H1 (cell line): ENCODE measurements around the gene FICD. TPM values are rescaled to one million over a fixed set of nuclear protein-coding genes. Genes with fewer than 3 reads are reported as not detected.
A peak's percentile ranks its signal among the peaks of the same experiment; 100 is the strongest.

ENCODE experiments used
- CTCF ChIA-PET: fragments of 300-600 bp; sonication (Branson Sonifier 250); formaldehyde crosslinking; loops from one replicate; lab custom pipeline; 2021; ENCODE audit not compliant: partially characterized antibody; lab: Charles Lee
- POLR2A ChIA-PET: fragments of 300-600 bp; sonication (Branson Sonifier 250); formaldehyde crosslinking; loops from one replicate; lab custom pipeline; 2021; ENCODE audit warnings: inconsistent platforms; ENCODE audit not compliant: partially characterized antibody; lab: Charles Lee
- DNase-seq, 2 experiments: peaks; one replicate each; pipeline versions ENCODE4 v3.0.0 to v3.0.0-alpha.2; 2010 to 2022; ENCODE audit warnings: low spot score in 2 of 2, low read depth in 1 of 2, mixed read lengths in 1 of 2
- FAIRE-seq: peaks from 2 replicates; lab custom pipeline; 2011; peaks lifted over from hg19 to GRCh38; lab: Jason Lieb, UNC
- H2AFZ ChIP-seq: 2 replicates; pipeline ENCODE4 v1.8.1; 2012; ENCODE audit warnings: low read length, inconsistent platforms
- H2AK5ac ChIP-seq: 2 replicates; pipeline ENCODE4 v1.6.1; 2013; ENCODE audit warnings: low read depth, low read length
- H2BK120ac ChIP-seq: replicated peaks from 2 replicates; pipeline ENCODE3; 2013; ENCODE audit warnings: low read depth, low read length, inconsistent platforms
- H2BK12ac ChIP-seq: 2 replicates; pipeline ENCODE4 v1.6.1; 2013; ENCODE audit warnings: low read depth, low read length
- H2BK15ac ChIP-seq: 2 replicates; pipeline ENCODE4 v1.6.1; 2013; ENCODE audit warnings: low read length
- H2BK20ac ChIP-seq: 2 replicates; pipeline ENCODE4 v1.6.1; 2013; ENCODE audit warnings: low read length
- H2BK5ac ChIP-seq: 2 replicates; pipeline ENCODE4 v1.6.1; 2013; ENCODE audit warnings: low read depth, low read length
- H3K14ac ChIP-seq: 2 replicates; pipeline ENCODE4 v1.6.1; 2013; ENCODE audit warnings: inconsistent platforms; ENCODE audit not compliant: insufficient read length
- H3K18ac ChIP-seq: 2 replicates; pipeline ENCODE4 v1.6.1; 2013; ENCODE audit warnings: low read length; ENCODE audit errors: extremely low read depth
- H3K23ac ChIP-seq: 2 replicates; pipeline ENCODE4 v1.6.1; 2013; ENCODE audit warnings: inconsistent platforms; ENCODE audit not compliant: insufficient read length
- H3K23me2 ChIP-seq: 2 replicates; pipeline ENCODE4 v1.6.1; 2013; ENCODE audit warnings: low read depth, low read length
- H3K27ac ChIP-seq: 2 replicates; pipeline ENCODE4 v1.6.1; 2011; ENCODE audit warnings: low read depth, low read length, inconsistent platforms
- H3K27me3 ChIP-seq, 4 experiments: replicated peaks in 1 of 4; 1 replicate in 1 of 4; 2 replicates in 3 of 4; pipeline versions ENCODE4 v1.6.1 to v1.8.1; 2011 to 2013; ENCODE audit warnings: low read length in 3 of 4, mild to moderate bottlenecking in 3 of 4, inconsistent platforms in 2 of 4, mixed read lengths in 2 of 4, moderate library complexity in 1 of 4; ENCODE audit not compliant: control insufficient read depth in 3 of 4, insufficient read depth in 3 of 4; ENCODE audit errors: extremely low read depth in 1 of 4
- H3K36me3 ChIP-seq, 4 experiments: 2 replicates each; pipeline versions ENCODE4 v1.6.1 to v1.8.1; 2011 to 2013; ENCODE audit warnings: mild to moderate bottlenecking in 4 of 4, low read length in 3 of 4, moderate library complexity in 2 of 4, control low read depth in 1 of 4, inconsistent platforms in 1 of 4; ENCODE audit not compliant: insufficient read depth in 4 of 4, control insufficient read depth in 2 of 4
- H3K4ac ChIP-seq: replicated peaks from 2 replicates; pipeline ENCODE3; 2013; ENCODE audit warnings: low read length, low read depth, mixed read lengths, inconsistent platforms; ENCODE audit not compliant: insufficient read length
- H3K4me1 ChIP-seq, 4 experiments: replicated peaks in 1 of 4; 1 replicate in 1 of 4; 2 replicates in 3 of 4; pipeline versions ENCODE4 v1.6.1 to v1.8.1; 2011 to 2013; ENCODE audit warnings: low read length in 3 of 4, inconsistent platforms in 2 of 4, mixed read lengths in 1 of 4; ENCODE audit not compliant: insufficient read depth in 4 of 4, control insufficient read depth in 3 of 4
- H3K4me2 ChIP-seq, 2 experiments: 2 replicates each; pipeline versions ENCODE4 v1.6.1 to v1.8.1; 2011 to 2013; ENCODE audit warnings: low read depth in 2 of 2, low read length in 2 of 2, control low read depth in 1 of 2, inconsistent platforms in 1 of 2, mild to moderate bottlenecking in 1 of 2; ENCODE audit not compliant: insufficient read depth in 1 of 2
- H3K4me3 ChIP-seq, 4 experiments: fragments of 200-600, 300-600 bp in 1 of 4; sonication (generic), shearing (Covaris generic), sonication (Bioruptor Twin) in 1 of 4; 2 replicates each; pipeline versions ENCODE4 v1.5.1 to v1.8.1; 2011 to 2016; ENCODE audit warnings: low read length in 4 of 4, low read depth in 3 of 4, control low read depth in 2 of 4, inconsistent platforms in 2 of 4, mild to moderate bottlenecking in 2 of 4, mixed read lengths in 1 of 4, moderate library complexity in 1 of 4; ENCODE audit not compliant: insufficient read depth in 2 of 4; ENCODE audit errors: extremely low read depth in 1 of 4
- H3K56ac ChIP-seq: replicated peaks from 2 replicates; pipeline ENCODE3; 2013; ENCODE audit warnings: low read depth, mild to moderate bottlenecking, mixed read lengths, low read length, inconsistent platforms; ENCODE audit not compliant: insufficient read length
- H3K79me1 ChIP-seq: 2 replicates; pipeline ENCODE4 v1.6.1; 2013; ENCODE audit warnings: low read depth, low read length, control low read depth
- H3K79me2 ChIP-seq, 2 experiments: 2 replicates each; pipeline versions ENCODE4 v1.6.1 to v1.8.1; 2012 to 2013; ENCODE audit warnings: low read length in 2 of 2, mild to moderate bottlenecking in 2 of 2, inconsistent platforms in 1 of 2; ENCODE audit not compliant: insufficient read depth in 2 of 2, control insufficient read depth in 1 of 2
- H3K9ac ChIP-seq, 4 experiments: replicated peaks in 1 of 4; 1 replicate in 1 of 4; 2 replicates in 3 of 4; pipeline versions ENCODE4 v1.6.1 to v1.8.1; 2011 to 2013; ENCODE audit warnings: low read depth in 3 of 4, low read length in 3 of 4, control low read depth in 2 of 4, mild to moderate bottlenecking in 2 of 4, moderate library complexity in 2 of 4, inconsistent platforms in 1 of 4; ENCODE audit errors: extremely low read depth in 1 of 4
- H3K9me3 ChIP-seq, 2 experiments: 2 replicates each; pipeline versions ENCODE4 v1.6.1 to v1.8.1; 2012 to 2013; ENCODE audit warnings: mild to moderate bottlenecking in 2 of 2, moderate library complexity in 2 of 2, control low read depth in 1 of 2, inconsistent platforms in 1 of 2, low read depth in 1 of 2, low read length in 1 of 2, mixed read lengths in 1 of 2; ENCODE audit not compliant: insufficient read depth in 2 of 2
- H4K20me1 ChIP-seq, 2 experiments: replicated peaks in 1 of 2; 2 replicates each; pipeline versions ENCODE3 to v1.8.1; 2011 to 2013; ENCODE audit warnings: inconsistent platforms in 2 of 2, low read length in 2 of 2, mild to moderate bottlenecking in 1 of 2; ENCODE audit not compliant: insufficient read depth in 2 of 2, control insufficient read depth in 1 of 2
- H4K5ac ChIP-seq: 2 replicates; pipeline ENCODE4 v1.6.1; 2013; ENCODE audit warnings: low read length, low read depth, mixed read lengths, inconsistent platforms; ENCODE audit not compliant: insufficient read length
- H4K8ac ChIP-seq: 2 replicates; pipeline ENCODE4 v1.8.0; 2013; ENCODE audit warnings: mild to moderate bottlenecking, moderate library complexity, low read length, inconsistent platforms; ENCODE audit not compliant: insufficient read depth; ENCODE audit errors: extremely low read depth
- H4K91ac ChIP-seq: replicated peaks from 2 replicates; pipeline ENCODE3; 2013; ENCODE audit warnings: low read length, mixed read lengths, inconsistent platforms; ENCODE audit not compliant: insufficient read length
- CBX8 ChIP-seq: fragments of 300-800, 300-1000 bp; sonication (generic); IDR thresholded peaks from 2 replicates; pipeline ENCODE4 v1.7.1; 2016; ENCODE audit warnings: low read depth, low read length, borderline replicate concordance
- CEBPB ChIP-seq: IDR thresholded peaks from 2 replicates; pipeline ENCODE4 v1.6.1; 2012; ENCODE audit warnings: low read depth, low read length
- CREB1 ChIP-seq: IDR thresholded peaks from 2 replicates; pipeline ENCODE4 v1.6.1; 2012; ENCODE audit warnings: inconsistent platforms
- CTCF ChIP-seq, 3 experiments: IDR thresholded peaks; 1 replicate in 2 of 3; 2 replicates in 1 of 3; pipeline versions ENCODE4 v1.5.1 to v1.6.1; 2011; ENCODE audit warnings: low read length in 3 of 3, mild to moderate bottlenecking in 3 of 3, inconsistent platforms in 2 of 3, low read depth in 1 of 3, moderate library complexity in 1 of 3; ENCODE audit not compliant: insufficient read depth in 1 of 3; ENCODE audit errors: control extremely low read depth in 1 of 3
- EP300 ChIP-seq, 2 experiments: IDR thresholded peaks; 1 replicate in 1 of 2; 2 replicates in 1 of 2; pipeline ENCODE4 v1.6.1; 2011 to 2012; ENCODE audit warnings: low read depth in 2 of 2, low read length in 2 of 2, mild to moderate bottlenecking in 2 of 2, borderline replicate concordance in 1 of 2, inconsistent platforms in 1 of 2, moderate library complexity in 1 of 2
- GTF2F1 ChIP-seq: IDR thresholded peaks from 2 replicates; pipeline ENCODE4 v1.6.1; 2012; ENCODE audit warnings: low read depth, low read length, improper control_type of control experiment, borderline replicate concordance
- MAFK ChIP-seq: IDR thresholded peaks from 2 replicates; pipeline ENCODE4 v1.6.1; 2012; ENCODE audit warnings: low read depth, mild to moderate bottlenecking, improper control_type of control experiment, low read length
- PHF8 ChIP-seq: fragments of 200-600 bp; sonication (generic); conservative IDR thresholded peaks from 2 replicates; pipeline ENCODE4 v1.7.1; 2012; ENCODE audit warnings: low read depth, mild to moderate bottlenecking, inconsistent platforms, low read length, moderate library complexity
- SIRT6 ChIP-seq: IDR thresholded peaks from one replicate; pipeline ENCODE4 v1.7.1; 2012; ENCODE audit warnings: low read length, inconsistent platforms
- SRF ChIP-seq: IDR thresholded peaks from 2 replicates; pipeline ENCODE4 v1.6.1; 2011; ENCODE audit warnings: mild to moderate bottlenecking, low read depth, low read length, moderate library complexity
- TAF1 ChIP-seq: IDR thresholded peaks from 2 replicates; pipeline ENCODE4 v1.6.1; 2011; ENCODE audit warnings: mild to moderate bottlenecking, low read depth, low read length
- YY1 ChIP-seq: IDR thresholded peaks from 2 replicates; pipeline ENCODE4 v1.6.1; 2011; ENCODE audit warnings: low read depth, mild to moderate bottlenecking, low read length
- WGBS, 2 experiments: shearing (Covaris generic) in 1 of 2; methylation state at CpG; one replicate each; pipeline versions ENCODE4 v1.1.6 to v1.1.7; 2013 to 2015; ENCODE audit warnings: low lambda C conversion rate in 2 of 2, mixed read lengths in 2 of 2, inconsistent platforms in 1 of 2, low coverage in 1 of 2, missing lambda C conversion rate in 1 of 2; ENCODE audit not compliant: insufficient replicate concordance in 2 of 2, insufficient coverage in 1 of 2, insufficient read length in 1 of 2; ENCODE audit errors: extremely low coverage in 1 of 2, missing lambda C conversion rate in 1 of 2; 5-methylcytosine and 5-hydroxymethylcytosine counted together
- polyA plus RNA-seq, 7 experiments: library from polyadenylated mRNA; depleted of rRNA in 3 of 7; stranded (reverse) in 5 of 7; unstranded in 2 of 7; fragments of >200 nt in 5 of 7; fragments of 200-250 nt in 2 of 7; gene quantifications; 1 replicate in 5 of 7; 2 replicates in 1 of 7; 4 replicates in 1 of 7; pipeline versions ENCODE4 v1.2.1 to v1.2.3, GENCODE V29; 2011 to 2013; ENCODE audit warnings: missing spikeins in 2 of 7, mixed read lengths in 2 of 7
- total RNA-seq: library from RNA; stranded (reverse); fragmentation: NEBNext Ultra II Directional; extraction: Animal tissue kit (Norgen Biotek cat#: 25700); gene quantifications from 2 replicates; pipeline ENCODE4 v1.2.1, GENCODE V29; 2021

FICD gene
- total and polyA plus RNA-seq, 2 of the 8 experiments (the other 6 are each of a cell fraction or from before 2014, with no cell fraction given), result 2.2 to 6.0 TPM

- CTCF ChIA-PET, result interaction anchor here (0.7 to 3.3 kb wide), 6 partner anchors 10 to 494 kb away, joined by 3 to 34 read pairs (median 3); no protein-coding TSS in a partner anchor
- no peak overlapping the region for H2AK5ac ChIP-seq
- FAIRE-seq (no peak), DNase-seq (no peak)
- H2BK20ac ChIP-seq, result no peak overlapping the region
- no peak overlapping the region for H2BK15ac ChIP-seq
- POLR2A ChIA-PET, result interaction anchor here (1.4 kb wide), 1 partner anchor 78 kb away, joined by 3 read pairs; the partner anchor contains the start of gene ISCU
- no peaks in the 10 kb centered on the region for H3K79me1 ChIP-seq
- H3K4ac ChIP-seq, result no peak overlapping the region
- peak overlapping the region; percentile 72 for H2BK120ac ChIP-seq
- no peak overlapping the region for H3K18ac ChIP-seq
- H4K8ac ChIP-seq, result no peak overlapping the region
- H3K4me3 ChIP-seq, result no peak overlapping the region
- H3K14ac ChIP-seq, result no peak overlapping the region
- no peak overlapping the region for H2BK12ac ChIP-seq
- no peak overlapping the region for H3K23ac ChIP-seq
- no peaks in the 10 kb centered on the region for H4K20me1 ChIP-seq
- no peaks in the 10 kb centered on the region for H3K36me3 ChIP-seq
- H4K91ac ChIP-seq, result no peak overlapping the region
- 0 out of 2 replicates have a peak, but pooled peaks cover 2% of the 10 kb centered on the region for H3K23me2 ChIP-seq
- no peak overlapping the region for H2AFZ ChIP-seq
- H3K79me2 ChIP-seq, result no peaks in the 10 kb centered on the region
- H3K4me1 ChIP-seq, result peaks cover 0 to 5% (median 3%) of the 10 kb centered on the region in 4 experiments; a peak in 3 of 7 replicates
- H3K9me3 ChIP-seq, result 0 out of 4 replicates have a peak, but pooled peaks cover 0 to 8% of the 10 kb centered on the region in 2 experiments
- peak overlapping the region; percentile 73 for H3K56ac ChIP-seq
- H3K27me3 ChIP-seq, result no peaks in the 10 kb centered on the region
- H4K5ac ChIP-seq, result no peak overlapping the region
- H3K27ac ChIP-seq, result no peak overlapping the region
- no peak overlapping the region for H2BK5ac ChIP-seq
- H3K4me2 ChIP-seq, result no peak overlapping the region
- 73% methylated on average over 2 of the region's 2 CpGs; no CpG with 5 or more reads in 1 of the 2 experiments for WGBS, 2 experiments
- H3K9ac ChIP-seq, result no peak overlapping the region
- no peak for TF ChIP-seq YY1
- no peak for TF ChIP-seq CBX8
- no peak for TF ChIP-seq GTF2F1
- TF ChIP-seq CREB1, result no peak
- no peak for TF ChIP-seq CTCF (IDR thresholded peaks at IDR 0.05; ENCODE audit: control extremely low read depth in 1 of 3, insufficient read depth in 1 of 3, low read depth in 1 of 3, low read length in 3 of 3)
- TF ChIP-seq TAF1, result no peak
- TF ChIP-seq CEBPB, result no peak
- TF ChIP-seq SIRT6, result no peak
- TF ChIP-seq PHF8, result no peak
- no peak for TF ChIP-seq MAFK
- TF ChIP-seq SRF, result no peak
- no peak for TF ChIP-seq EP300 (IDR thresholded peaks at IDR 0.05; ENCODE audit: borderline replicate concordance in 1 of 2, low read depth in 2 of 2, low read length in 2 of 2)
These were observed 30.6 kb upstream of the FICD start for GRCh38 chr12:108484431-108484830.
